Left renal pelvis (tissue), 4 donors: Measurements from ENCODE around the gene HTRA2. TPM values are rescaled to one million over a fixed set of nuclear protein-coding genes. Genes with fewer than 3 reads are reported as not detected.

Experiments used
- DNase-seq, 4 donors: peaks; one replicate each; pipeline ENCODE4 v3.0.0-alpha.2; 2013; ENCODE audit warnings: low read depth in 4 of 4, low spot score in 3 of 4
- polyA plus RNA-seq, 4 donors: library from polyadenylated mRNA; unstranded; fragments of 120-200 nt; gene quantifications; one replicate each; pipeline ENCODE4 v1.2.1, GENCODE V29; 2013; ENCODE audit not compliant: insufficient read length in 4 of 4

Gene HTRA2
- polyA plus RNA-seq, 4 donors = 27.5 to 35.0 (median 30.7) TPM

DNA sequence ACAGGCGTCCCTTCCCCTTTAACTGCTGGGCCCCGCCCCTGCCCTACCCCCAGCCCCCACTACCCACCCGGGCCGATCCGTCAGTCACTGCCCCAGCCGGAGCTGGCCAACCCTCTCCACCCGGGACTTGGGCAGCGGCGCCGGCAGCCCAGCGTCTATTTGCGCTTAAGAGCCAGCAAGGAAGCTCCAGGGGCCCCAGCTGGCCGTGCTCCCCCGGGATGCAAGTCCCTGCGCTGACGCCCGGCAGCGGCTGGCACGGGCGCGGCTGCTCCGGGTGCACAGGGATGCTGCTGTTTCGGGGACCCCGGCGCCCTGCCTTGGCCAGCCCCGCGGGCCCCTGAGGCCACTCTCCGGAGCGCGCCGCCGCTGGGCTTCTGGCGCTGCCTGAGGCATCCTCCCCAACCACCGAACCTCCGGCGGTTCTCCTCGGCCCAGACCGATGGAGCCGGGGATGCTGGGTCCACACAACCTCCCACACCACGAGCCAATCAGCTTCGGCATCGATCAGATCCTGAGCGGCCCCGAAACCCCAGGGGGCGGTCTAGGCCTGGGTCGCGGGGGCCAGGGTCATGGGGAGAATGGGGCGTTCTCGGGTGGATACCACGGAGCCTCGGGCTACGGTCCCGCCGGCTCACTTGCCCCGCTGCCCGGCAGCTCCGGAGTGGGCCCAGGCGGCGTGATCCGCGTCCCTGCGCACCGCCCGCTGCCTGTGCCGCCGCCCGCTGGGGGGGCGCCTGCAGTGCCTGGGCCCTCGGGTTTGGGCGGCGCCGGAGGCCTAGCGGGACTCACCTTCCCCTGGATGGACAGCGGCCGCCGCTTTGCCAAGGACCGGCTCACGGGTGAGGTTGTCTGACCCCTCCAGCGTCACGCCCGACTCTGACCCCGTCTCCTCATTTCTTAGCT is 15.1 kb upstream of the HTRA2 start, which contains the start of gene TLX2:
TSS of gene TLX2 (plus strand) at position 83 of the 903 bp plus-strand sequence. CDS start at position 440, 357 bp downstream.
- DNase-seq = no peak

- DNase-seq = no peak
These were observed 14.3 kb upstream of the HTRA2 start for GRCh38 chr2:74515271-74515980.

GRCh38 chr2:74515981-74516633 is 13.6 kb upstream of the HTRA2 start:
- DNase-seq = no peak

DNA sequence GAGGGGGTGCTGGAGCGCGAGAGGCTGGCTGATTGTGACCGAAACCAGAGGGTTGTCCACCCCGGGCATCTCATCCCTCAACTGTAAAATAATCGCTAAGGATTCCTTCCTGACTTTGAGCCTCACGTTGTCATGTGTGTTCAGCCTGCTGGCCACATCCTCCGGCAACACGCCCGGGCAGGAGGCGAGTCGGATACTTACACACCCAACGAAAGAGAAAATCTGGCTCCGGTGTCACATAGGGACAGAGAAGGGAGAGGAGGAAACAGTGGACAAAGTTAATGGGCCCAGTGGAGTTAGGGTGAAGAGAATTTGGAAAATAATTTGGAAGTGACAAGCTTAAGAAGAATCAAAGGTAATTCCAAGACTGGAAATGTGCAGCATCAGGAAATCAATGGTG is 13.1 kb upstream of the HTRA2 start:
- DNase-seq = no peak

DNA sequence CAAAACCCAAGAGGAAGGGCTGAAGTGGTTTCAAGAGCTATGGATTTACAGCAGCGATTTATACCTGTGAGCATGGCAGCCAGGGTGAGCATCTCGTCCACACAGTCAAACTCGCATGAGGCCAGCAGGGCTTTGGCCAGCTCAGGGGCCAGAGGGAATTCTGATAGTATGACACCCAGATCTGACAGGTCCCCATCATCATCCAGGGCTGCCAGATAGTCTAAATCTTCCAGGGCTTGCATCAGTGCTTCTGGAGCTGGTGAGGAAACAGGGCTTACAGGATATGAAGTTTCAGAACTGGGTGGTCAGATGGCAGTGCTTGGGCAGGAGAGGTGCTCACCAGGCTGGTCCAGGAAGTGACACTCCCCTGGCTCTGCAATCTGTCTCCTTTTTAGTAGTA is 7.2 kb upstream of the HTRA2 start:
- DNase-seq = no peak

DNA sequence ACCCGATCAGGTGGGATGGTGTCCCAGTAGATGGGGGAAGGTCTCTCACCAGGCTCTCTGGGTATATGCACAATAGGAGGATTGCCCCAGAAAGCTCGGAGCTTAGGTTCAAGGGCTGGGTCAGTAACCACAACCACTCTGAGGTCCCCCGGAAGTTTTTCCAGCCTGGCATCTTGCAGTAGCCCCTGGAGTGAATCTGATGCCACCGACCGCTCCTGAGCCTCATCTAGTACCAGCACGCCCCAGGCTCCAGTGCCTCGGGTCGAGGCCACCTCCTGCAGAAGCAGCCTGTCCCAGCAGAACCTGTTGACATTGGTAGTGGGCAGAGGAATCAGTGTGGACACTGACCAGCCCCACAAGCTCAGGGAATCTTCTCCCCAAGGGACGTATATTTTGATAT is 5.7 kb upstream of the HTRA2 start:
- no peak for DNase-seq

DNA sequence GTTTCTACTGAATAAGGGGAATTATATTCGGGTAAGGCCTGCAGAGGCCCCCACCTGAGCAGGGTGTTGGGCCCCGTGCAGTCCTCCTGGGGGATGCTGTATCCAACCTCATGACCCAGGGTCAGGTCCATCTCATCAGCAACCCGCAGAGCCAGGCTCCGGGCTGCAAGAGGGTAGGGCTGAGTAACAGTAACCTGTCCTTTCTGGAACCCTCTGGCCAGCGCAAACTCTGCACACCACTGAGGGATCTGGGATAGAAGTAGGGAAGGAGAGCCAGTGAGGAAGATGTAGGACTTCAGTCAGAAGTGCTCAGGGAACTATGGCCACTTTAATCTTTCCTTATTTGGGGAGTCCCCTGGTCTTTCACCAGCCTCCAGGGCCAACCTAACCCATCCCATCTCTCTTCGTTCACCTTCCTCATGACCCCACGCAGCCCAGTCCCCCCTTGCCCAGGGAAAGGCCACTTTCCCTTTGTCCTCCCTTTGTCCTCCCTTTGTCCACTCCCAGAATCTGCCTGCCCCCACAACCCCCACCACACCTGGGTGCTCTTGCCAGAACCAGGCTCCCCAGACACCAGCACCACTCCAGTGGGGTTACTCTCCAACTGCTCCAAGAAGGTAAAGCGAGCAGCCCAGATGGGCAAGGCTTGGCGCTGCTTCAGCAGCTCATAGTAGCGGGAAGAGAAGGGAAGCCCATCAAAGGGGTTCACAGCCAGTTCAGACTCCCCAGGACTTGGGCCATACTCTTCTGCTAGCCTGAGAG is 4.6 kb upstream of the HTRA2 start:
- no peak for DNase-seq

GRCh38 chr2:74525717-74526648 is 3.8 kb upstream of the HTRA2 start, which contains the start of gene DQX1:
Gene DQX1 (minus strand): TSS chr2:74526231. CDS start chr2:74525729, 502 bp downstream.
- no peak for DNase-seq

GRCh38 chr2:74526649-74527230 is 3.0 kb upstream of the HTRA2 start:
- DNase-seq = no peak

GRCh38 chr2:74527741-74528140 is 2.0 kb upstream of the HTRA2 start:
- DNase-seq = no peak

DNA sequence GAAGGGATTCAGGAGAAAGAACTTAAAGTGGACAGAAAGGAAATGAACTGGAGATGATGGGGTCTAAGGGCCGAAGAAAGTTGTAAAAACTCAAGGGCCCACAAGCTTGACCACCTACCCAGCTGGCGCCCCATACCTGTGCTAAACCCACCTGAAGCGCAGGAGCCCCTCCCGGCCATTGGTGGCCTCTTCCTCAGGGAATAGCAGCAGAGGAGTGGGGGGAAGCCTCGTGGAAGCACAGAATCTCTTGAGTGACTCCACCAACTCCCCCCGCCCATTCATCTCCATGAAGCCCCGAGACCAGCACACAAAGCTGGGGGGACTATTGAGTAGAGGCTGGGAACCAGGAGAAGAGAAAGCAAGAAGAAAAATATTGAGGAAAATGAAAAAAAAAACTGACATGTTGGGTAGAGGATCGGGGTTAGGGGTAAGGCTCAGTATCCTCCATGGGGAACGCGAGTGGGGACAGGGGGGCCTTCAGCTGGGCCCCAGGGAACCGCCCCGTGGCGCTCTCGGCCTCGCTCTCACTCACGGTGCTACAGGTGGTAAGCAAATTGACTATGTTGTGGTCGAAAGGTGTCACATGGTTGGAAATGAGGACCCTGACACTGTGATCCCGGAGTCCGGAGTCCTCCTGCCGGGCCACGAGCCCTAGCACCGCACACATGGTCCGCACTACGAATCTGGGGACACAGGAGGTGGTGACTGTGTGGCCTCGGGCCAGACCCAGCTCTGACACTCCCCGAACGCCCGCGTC is 955 bp upstream of the HTRA2 start:
- no peak for DNase-seq

- DNase-seq = no peak
These were observed 780 bp downstream of the HTRA2 start for GRCh38 chr2:74530239-74531187.

GRCh38 chr2:74531666-74532065 is 1.9 kb downstream of the HTRA2 start:
- DNase-seq = no peak

- DNase-seq = no peak
These were observed 2.5 kb downstream of the HTRA2 start for GRCh38 chr2:74532222-74532621.

DNA sequence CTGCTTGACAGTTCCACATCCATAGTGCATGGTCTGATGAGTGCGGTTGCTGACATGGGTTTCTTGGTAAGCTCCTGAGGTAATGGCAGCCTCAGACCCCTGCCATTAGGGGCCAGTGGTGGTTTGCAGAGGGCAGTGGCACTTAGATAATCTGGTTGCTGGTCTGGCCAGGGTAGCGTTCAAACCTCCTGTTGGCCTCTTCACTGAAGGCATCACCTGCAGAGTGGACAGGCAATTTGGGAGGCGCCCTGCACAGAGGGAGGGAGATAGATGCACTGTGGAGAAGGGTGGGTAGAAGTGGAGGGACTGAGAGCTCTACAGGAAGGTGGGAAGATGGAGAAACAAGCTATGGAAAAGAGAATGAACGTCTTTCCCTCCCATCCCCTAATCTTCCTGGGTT is 3.7 kb downstream of the HTRA2 start:
- DNase-seq = no peak

- DNase-seq = no peak
These were observed 4.7 kb downstream of the HTRA2 start for GRCh38 chr2:74534411-74534810.

GRCh38 chr2:74535440-74535965 is 5.8 kb downstream of the HTRA2 start:
- DNase-seq = no peak
